Liver (tissue), 9 donors: ENCODE results near the gene IFNA1. TPM values are rescaled to one million over a fixed set of nuclear protein-coding genes. Genes with fewer than 3 reads are reported as not detected.

Experiments used
- DNase-seq: peaks from one replicate; pipeline ENCODE4 v3.0.0-alpha.2; 2017; ENCODE audit warnings: low spot score
- H3K27ac ChIP-seq, 2 donors: one replicate each; pipeline ENCODE4 v1.7.0; 2013; ENCODE audit warnings: inconsistent platforms in 2 of 2, low read length in 2 of 2, control low read depth in 1 of 2, low read depth in 1 of 2, mild to moderate bottlenecking in 1 of 2
- H3K27me3 ChIP-seq, 4 donors: one replicate each; pipeline versions ENCODE4 v1.6.1 to v1.7.0; 2013; ENCODE audit warnings: low read length in 3 of 4, inconsistent platforms in 1 of 4, mild to moderate bottlenecking in 1 of 4, moderate library complexity in 1 of 4; ENCODE audit not compliant: control insufficient read depth in 4 of 4, insufficient read depth in 4 of 4
- H3K36me3 ChIP-seq, 4 donors: one replicate each; pipeline versions ENCODE4 v1.6.1 to v1.7.0; 2013; ENCODE audit warnings: low read length in 3 of 4, mild to moderate bottlenecking in 3 of 4, low read depth in 1 of 4, moderate library complexity in 1 of 4; ENCODE audit not compliant: control insufficient read depth in 4 of 4, insufficient read depth in 3 of 4
- H3K4me1 ChIP-seq, 4 donors: one replicate each; pipeline versions ENCODE4 v1.6.1 to v1.7.0; 2013; ENCODE audit warnings: low read length in 3 of 4, mild to moderate bottlenecking in 3 of 4, moderate library complexity in 1 of 4; ENCODE audit not compliant: control insufficient read depth in 4 of 4, insufficient read depth in 4 of 4
- H3K4me3 ChIP-seq, 3 donors: one replicate each; pipeline versions ENCODE4 v1.6.1 to v1.7.0; 2013; ENCODE audit warnings: low read length in 3 of 3, control low read depth in 1 of 3, low read depth in 1 of 3, mild to moderate bottlenecking in 1 of 3
- H3K9ac ChIP-seq, 2 donors: one replicate each; pipeline ENCODE4 v1.7.0; 2013; ENCODE audit warnings: low read length in 2 of 2, mild to moderate bottlenecking in 2 of 2, moderate library complexity in 2 of 2, control low read depth in 1 of 2, low read depth in 1 of 2
- H3K9me3 ChIP-seq, 4 donors: one replicate each; pipeline versions ENCODE4 v1.6.1 to v1.7.0; 2013; ENCODE audit warnings: low read length in 3 of 4; ENCODE audit not compliant: control insufficient read depth in 4 of 4
- EGR1 ChIP-seq, 2 donors: IDR thresholded peaks; 2 replicates each; pipeline ENCODE4 v1.6.1; 2016 to 2018; ENCODE audit warnings: antibody characterized with exemption in 2 of 2, low read depth in 2 of 2
- FOXA2 ChIP-seq: IDR thresholded peaks from 2 replicates; pipeline ENCODE4 v1.6.1; 2016; ENCODE audit warnings: antibody characterized with exemption
- GABPA ChIP-seq, 2 donors: IDR thresholded peaks in 1 of 2; conservative IDR thresholded peaks in 1 of 2; 2 replicates each; pipeline ENCODE4 v1.6.1; 2016; ENCODE audit warnings: antibody characterized with exemption in 2 of 2, mild to moderate bottlenecking in 1 of 2, moderate library complexity in 1 of 2
- HNF4A ChIP-seq, 2 donors: conservative IDR thresholded peaks; 2 replicates each; pipeline ENCODE4 v1.6.1; 2016; ENCODE audit warnings: antibody characterized with exemption in 2 of 2, mild to moderate bottlenecking in 2 of 2
- JUND ChIP-seq, 2 donors: IDR thresholded peaks; 2 replicates each; pipeline ENCODE4 v1.6.1; 2016; ENCODE audit warnings: antibody characterized with exemption in 2 of 2
- NR2F2 ChIP-seq: IDR thresholded peaks from 2 replicates; pipeline ENCODE4 v1.6.1; 2016; ENCODE audit warnings: antibody characterized with exemption
- RAD21 ChIP-seq, 2 donors: IDR thresholded peaks; 2 replicates each; pipeline ENCODE4 v1.6.1; 2016; ENCODE audit warnings: antibody characterized with exemption in 2 of 2, mild to moderate bottlenecking in 2 of 2
- SP1 ChIP-seq: IDR thresholded peaks from 2 replicates; pipeline ENCODE4 v1.6.1; 2018; ENCODE audit warnings: antibody characterized with exemption, mild to moderate bottlenecking
- TAF1 ChIP-seq: conservative IDR thresholded peaks from 2 replicates; pipeline ENCODE4 v1.6.1; 2016; ENCODE audit warnings: antibody characterized with exemption, mild to moderate bottlenecking
- YY1 ChIP-seq: IDR thresholded peaks from 2 replicates; pipeline ENCODE4 v1.6.1; 2016; ENCODE audit warnings: antibody characterized with exemption, mild to moderate bottlenecking
- ZBTB33 ChIP-seq: IDR thresholded peaks from 2 replicates; pipeline ENCODE4 v1.6.1; 2016; ENCODE audit warnings: antibody characterized with exemption
- WGBS: extraction: QIAGEN DNeasy Blood & Tissue Kit; methylation state at CpG from one replicate; pipeline ENCODE4 v1.1.7; 2013; 5-methylcytosine and 5-hydroxymethylcytosine counted together
- polyA plus RNA-seq, 2 donors: library from polyadenylated mRNA; stranded (reverse) in 1 of 2; unstranded in 1 of 2; fragments of 200-250 nt in 1 of 2; fragments of >200 nt in 1 of 2; fragmentation: Nextera tagmentation in 1 of 2; extraction: Ambion mirVana in 1 of 2; gene quantifications; one replicate each; pipeline versions ENCODE4 v1.2.1 to v1.2.3, GENCODE V29; 2013 to 2015
- total RNA-seq, 2 donors: library from RNA; depleted of rRNA; stranded (reverse); fragments of >200 nt; gene quantifications; one replicate each; pipeline ENCODE4 v1.2.3, GENCODE V29; 2014
- TF ChIP-seq, protein P1 (sequence below): IDR thresholded peaks from 2 replicates; pipeline ENCODE4 v1.6.1; 2016; ENCODE audit warnings: antibody characterized with exemption
- donor health status: healthy.
- donor health status: healthy.
- donor health status: healthy.
- donor health status: healthy.
- donor health status: healthy.

IFNA1 gene
- total and polyA plus RNA-seq, 4 donors: not detected

DNA sequence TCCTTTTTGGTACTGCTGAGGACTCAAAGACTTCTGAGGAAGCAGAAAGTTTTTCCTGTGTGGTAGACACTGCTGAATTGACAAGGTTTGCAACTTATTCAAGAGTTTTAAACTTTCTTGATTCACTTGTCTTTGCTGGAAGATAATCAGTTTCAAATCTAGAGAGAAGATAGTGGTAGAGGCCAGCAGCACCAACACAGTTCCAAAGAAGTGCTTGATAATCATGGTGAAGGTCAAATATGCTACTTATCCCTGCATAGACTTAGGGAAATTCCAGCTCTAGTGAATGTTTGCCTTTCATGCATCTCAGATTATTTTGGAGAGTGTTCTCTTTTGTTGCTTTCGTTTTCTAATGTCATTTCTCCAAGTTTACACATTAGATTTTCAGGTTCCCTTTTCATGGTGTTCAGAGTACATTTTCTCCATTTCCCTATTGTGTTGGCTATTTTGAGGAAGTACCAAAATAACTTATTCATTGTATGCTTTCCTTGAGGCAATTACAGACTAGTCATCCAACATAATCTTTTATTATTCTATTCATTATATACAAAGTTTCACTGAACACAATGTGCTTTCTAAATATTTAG is 41.3 kb downstream of the IFNA1 start:
- Histone ChIP-seq H3K27me3 (peaks cover 0 to 3% (median 0%) of the 10 kb centered on the region in 4 donors), H3K4me3 (no peak overlapping the region), H3K27ac (no peak overlapping the region), H3K4me1 (no peaks in the 10 kb centered on the region), H3K36me3 (no peaks in the 10 kb centered on the region), H3K9ac (no peak overlapping the region), H3K9me3 (no peaks in the 10 kb centered on the region)
- TF ChIP-seq ZBTB33: no peak
- TF ChIP-seq FOXA2: no peak
- no peak for TF ChIP-seq JUND (IDR thresholded peaks at IDR 0.05)
- no peak for DNase-seq
- WGBS: 31% methylated on average over 1 of the region's 1 CpG

DNA sequence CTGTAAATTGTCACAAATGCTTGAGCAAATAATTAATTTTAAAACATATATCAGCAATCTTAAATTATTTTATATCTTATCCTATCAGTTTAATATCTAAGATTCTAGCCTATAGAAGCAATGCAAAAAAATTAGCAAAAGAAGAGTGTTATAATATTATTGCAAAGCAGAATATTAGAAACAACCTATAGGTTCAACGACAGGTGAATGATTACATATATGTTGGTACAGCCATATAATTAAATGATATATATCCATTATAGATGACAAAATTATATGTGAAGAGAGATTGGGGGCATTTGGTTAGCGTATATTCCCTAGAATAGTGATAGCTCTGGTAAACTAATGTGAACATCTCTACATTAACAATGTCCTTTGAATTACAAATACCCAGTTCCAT is 42.0 kb downstream of the IFNA1 start, which contains the start of gene IFNE:
Gene IFNE, minus strand, starts transcription at position 101 of the 400 bp plus-strand sequence. CDS start 619 bp downstream, outside the sequence.
- Histone ChIP-seq H3K27me3 (peaks cover 0 to 3% (median 0%) of the 10 kb centered on the region in 4 donors), H3K9me3 (no peaks in the 10 kb centered on the region), H3K36me3 (no peaks in the 10 kb centered on the region), H3K4me3 (no peak within 1 kb of the TSS), H3K4me1 (no peaks in the 10 kb centered on the region), H3K27ac (no peak within 1 kb of the TSS), H3K9ac (no peak within 1 kb of the TSS)
- WGBS: 76% methylated on average over 2 of the region's 2 CpGs
- TF ChIP-seq NR2F2 (no peak), JUND (IDR thresholded peaks at IDR 0.05) (no peak), RAD21 (IDR thresholded peaks at IDR 0.05) (no peak), EGR1 (IDR thresholded peaks at IDR 0.05; ENCODE audit: low read depth in 2 of 2) (no peak), GABPA (IDR thresholded peaks at IDR 0.05 in 1 of 2, conservative IDR thresholded peaks at IDR 0.05 in 1 of 2) (no peak), HNF4A (conservative IDR thresholded peaks at IDR 0.05) (no peak), SP1 (no peak), ZBTB33 (no peak), YY1 (no peak), TAF1 (no peak)
- TF ChIP-seq, protein P1, sequence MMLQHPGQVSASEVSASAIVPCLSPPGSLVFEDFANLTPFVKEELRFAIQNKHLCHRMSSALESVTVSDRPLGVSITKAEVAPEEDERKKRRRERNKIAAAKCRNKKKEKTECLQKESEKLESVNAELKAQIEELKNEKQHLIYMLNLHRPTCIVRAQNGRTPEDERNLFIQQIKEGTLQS: no peak
- no peak for DNase-seq

Other genes starting within 250 kb of the IFNA1 start
- gene IFNA7, start 238.2 kb upstream of the IFNA1 start, total RNA-seq: not detected
- gene IFNA7, start 238.2 kb upstream of the IFNA1 start, polyA plus RNA-seq: not detected
- not detected for gene IFNA10, start 233.3 kb upstream of the IFNA1 start, total RNA-seq
- gene IFNA10, start 233.3 kb upstream of the IFNA1 start, polyA plus RNA-seq: not detected
- gene IFNA16, start 223.1 kb upstream of the IFNA1 start, total RNA-seq: not detected
- not detected for gene IFNA16, start 223.1 kb upstream of the IFNA1 start, polyA plus RNA-seq
- gene IFNA17, start 212.2 kb upstream of the IFNA1 start, total RNA-seq: not detected
- not detected for gene IFNA17, start 212.2 kb upstream of the IFNA1 start, polyA plus RNA-seq
- not detected for gene IFNA14, start 200.4 kb upstream of the IFNA1 start, total RNA-seq
- gene IFNA14, start 200.4 kb upstream of the IFNA1 start, polyA plus RNA-seq: not detected
- under 1 TPM in 1 of 2 donors, not detected in 1; 0.25 TPM for gene IFNA5, start 135.1 kb upstream of the IFNA1 start, total RNA-seq
- gene IFNA5, start 135.1 kb upstream of the IFNA1 start, polyA plus RNA-seq: not detected
- gene KLHL9, start 105.0 kb upstream of the IFNA1 start, total RNA-seq: 10 to 100 TPM; 14.0 to 14.5 TPM
- gene KLHL9, start 105.0 kb upstream of the IFNA1 start, polyA plus RNA-seq: 1 to 10 TPM; 5.6 to 5.7 TPM
- gene IFNA6, start 89.6 kb upstream of the IFNA1 start, total RNA-seq: not detected
- not detected for gene IFNA6, start 89.6 kb upstream of the IFNA1 start, polyA plus RNA-seq
- not detected for gene IFNA13, start 72.4 kb upstream of the IFNA1 start, total RNA-seq
- not detected for gene IFNA13, start 72.4 kb upstream of the IFNA1 start, polyA plus RNA-seq
- gene IFNA2, start 55.0 kb upstream of the IFNA1 start, total RNA-seq: not detected
- not detected for gene IFNA2, start 55.0 kb upstream of the IFNA1 start, polyA plus RNA-seq
- gene IFNA8, start 31.3 kb upstream of the IFNA1 start, total RNA-seq: not detected
- not detected for gene IFNA8, start 31.3 kb upstream of the IFNA1 start, polyA plus RNA-seq
- gene IFNE, start 41.9 kb downstream of the IFNA1 start, total RNA-seq: not detected
- gene IFNE, start 41.9 kb downstream of the IFNA1 start, polyA plus RNA-seq: not detected